ENCODE results near the gene BCR.

BCR gene

GRCh38 chr22:23268139-23268712, 87.9 kb downstream of the BCR start:
- no peak overlapping the region for H3K27ac ChIP-seq (ENCODE audit: low read depth, low read length)
- no peaks in the 10 kb centered on the region for H3K79me2 ChIP-seq (ENCODE audit: control insufficient read depth, insufficient read depth, low read length, unreplicated experiment)
- H2AFZ ChIP-seq (ENCODE audit: low read length, unreplicated experiment), result no peak overlapping the region
- H3K36me3 ChIP-seq (ENCODE audit: insufficient read depth, low read length), result no peaks in the 10 kb centered on the region
- H3K4me3 ChIP-seq (ENCODE audit: low read depth, low read length), result no peak overlapping the region
- no peaks in the 10 kb centered on the region for H3K27me3 ChIP-seq (ENCODE audit: insufficient read depth, low read length)
- no peaks in the 10 kb centered on the region for H3K4me1 ChIP-seq (ENCODE audit: control insufficient read depth, insufficient read depth, low read length, unreplicated experiment)

DNA sequence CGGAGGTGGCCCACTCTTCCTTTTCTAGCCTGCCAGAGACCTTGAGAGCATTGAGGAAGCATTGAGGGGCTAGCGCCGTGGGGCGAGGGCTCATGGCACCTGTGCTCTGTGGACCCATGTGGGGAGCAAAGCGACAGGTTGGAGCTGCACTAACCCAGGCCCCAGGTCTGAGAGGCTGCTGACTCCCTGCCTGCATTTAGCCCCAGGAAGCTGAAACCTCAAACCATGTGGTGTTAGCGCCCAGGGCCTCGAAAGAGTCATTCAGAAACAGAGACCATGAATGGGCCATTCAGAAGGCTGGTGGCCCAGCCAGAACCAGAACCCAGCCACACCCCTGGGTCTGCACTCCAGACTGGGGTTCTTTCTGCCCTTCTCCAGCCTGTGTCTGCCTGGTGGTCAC, 88.6 kb downstream of the BCR start:
- no peak overlapping the region for H3K27ac ChIP-seq (ENCODE audit: low read depth, low read length)
- no peak overlapping the region for H3K4me3 ChIP-seq (ENCODE audit: low read depth, low read length)

GRCh38 chr22:23269441-23270211, 89.3 kb downstream of the BCR start:
- Histone ChIP-seq H3K36me3 (ENCODE audit: insufficient read depth, low read length) (no peaks in the 10 kb centered on the region), H3K27ac (ENCODE audit: low read depth, low read length) (no peak overlapping the region), H3K27me3 (ENCODE audit: insufficient read depth, low read length) (no peaks in the 10 kb centered on the region), H2AFZ (ENCODE audit: low read length, unreplicated experiment) (no peak overlapping the region), H3K4me3 (ENCODE audit: low read depth, low read length) (no peak overlapping the region), H3K79me2 (ENCODE audit: control insufficient read depth, insufficient read depth, low read length, unreplicated experiment) (no peaks in the 10 kb centered on the region), H3K4me1 (ENCODE audit: control insufficient read depth, insufficient read depth, low read length, unreplicated experiment) (no peaks in the 10 kb centered on the region)

More for the DNA sequence above, 88.6 kb downstream of the BCR start:
- H3K36me3 ChIP-seq (ENCODE audit: insufficient read depth, low read length), result no peaks in the 10 kb centered on the region
- H3K27me3 ChIP-seq (ENCODE audit: insufficient read depth, low read length), result no peaks in the 10 kb centered on the region
- no peak overlapping the region for H2AFZ ChIP-seq (ENCODE audit: low read length, unreplicated experiment)
- no peaks in the 10 kb centered on the region for H3K4me1 ChIP-seq (ENCODE audit: control insufficient read depth, insufficient read depth, low read length, unreplicated experiment)
- H3K79me2 ChIP-seq (ENCODE audit: control insufficient read depth, insufficient read depth, low read length, unreplicated experiment), result no peaks in the 10 kb centered on the region

DNA sequence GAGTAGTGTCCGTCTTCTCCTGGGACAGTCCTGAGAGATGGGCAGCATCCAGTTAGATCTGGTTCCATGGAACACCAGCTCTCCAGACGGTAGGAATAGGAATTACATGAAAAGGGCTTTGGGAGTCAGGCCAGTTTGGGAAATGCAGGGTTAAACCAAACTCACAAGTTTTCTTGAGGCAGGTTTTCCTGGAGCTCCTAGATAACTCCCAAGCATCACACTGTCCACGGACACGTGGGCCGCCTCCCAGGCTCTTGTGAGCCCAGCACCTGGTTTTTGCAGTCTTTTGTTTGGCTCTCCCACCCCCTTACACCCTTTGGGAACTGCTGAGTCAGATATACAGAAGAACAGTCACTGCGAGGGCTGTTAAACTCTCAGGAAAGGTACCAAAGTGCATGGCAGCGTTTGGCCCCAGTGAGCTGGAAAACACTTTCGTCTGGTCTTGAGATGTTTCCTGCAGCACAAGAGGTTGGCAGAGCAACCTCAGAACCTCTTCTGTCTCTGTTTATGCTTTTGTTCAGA, 90.0 kb downstream of the BCR start:
- Histone ChIP-seq H3K4me3 (ENCODE audit: low read depth, low read length) (no peak overlapping the region), H3K36me3 (ENCODE audit: insufficient read depth, low read length) (no peaks in the 10 kb centered on the region), H3K27ac (ENCODE audit: low read depth, low read length) (no peak overlapping the region), H2AFZ (ENCODE audit: low read length, unreplicated experiment) (no peak overlapping the region), H3K27me3 (ENCODE audit: insufficient read depth, low read length) (no peaks in the 10 kb centered on the region), H3K4me1 (ENCODE audit: control insufficient read depth, insufficient read depth, low read length, unreplicated experiment) (no peaks in the 10 kb centered on the region), H3K79me2 (ENCODE audit: control insufficient read depth, insufficient read depth, low read length, unreplicated experiment) (no peaks in the 10 kb centered on the region)

GRCh38 chr22:23270798-23271596, 90.7 kb downstream of the BCR start:
- no peak overlapping the region for H3K27ac ChIP-seq (ENCODE audit: low read depth, low read length)
- no peaks in the 10 kb centered on the region for H3K4me1 ChIP-seq (ENCODE audit: control insufficient read depth, insufficient read depth, low read length, unreplicated experiment)
- no peaks in the 10 kb centered on the region for H3K79me2 ChIP-seq (ENCODE audit: control insufficient read depth, insufficient read depth, low read length, unreplicated experiment)
- H3K27me3 ChIP-seq (ENCODE audit: insufficient read depth, low read length), result no peaks in the 10 kb centered on the region
- H3K4me3 ChIP-seq (ENCODE audit: low read depth, low read length), result no peak overlapping the region
- H3K36me3 ChIP-seq (ENCODE audit: insufficient read depth, low read length), result no peaks in the 10 kb centered on the region
- H2AFZ ChIP-seq (ENCODE audit: low read length, unreplicated experiment), result no peak overlapping the region

DNA sequence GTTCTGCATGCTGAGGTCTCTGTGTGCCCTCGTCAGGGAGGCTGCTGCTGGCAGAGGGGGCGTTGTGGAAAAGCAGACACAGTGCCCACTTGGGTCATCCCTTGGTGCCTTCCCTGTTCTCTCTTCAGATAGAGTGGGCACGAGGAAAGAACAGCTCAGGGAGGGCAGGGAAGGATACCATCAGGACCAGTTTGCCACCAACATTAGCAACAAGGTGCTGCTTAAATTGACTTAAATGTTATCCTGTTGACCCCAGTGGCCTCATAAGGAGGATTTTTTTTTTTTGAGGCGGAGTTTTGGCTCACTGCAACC, 91.2 kb downstream of the BCR start:
- no peak overlapping the region for H2AFZ ChIP-seq (ENCODE audit: low read length, unreplicated experiment)
- H3K4me1 ChIP-seq (ENCODE audit: control insufficient read depth, insufficient read depth, low read length, unreplicated experiment), result no peaks in the 10 kb centered on the region
- H3K79me2 ChIP-seq (ENCODE audit: control insufficient read depth, insufficient read depth, low read length, unreplicated experiment), result no peaks in the 10 kb centered on the region
- H3K4me3 ChIP-seq (ENCODE audit: low read depth, low read length), result no peak overlapping the region
- no peaks in the 10 kb centered on the region for H3K27me3 ChIP-seq (ENCODE audit: insufficient read depth, low read length)
- H3K27ac ChIP-seq (ENCODE audit: low read depth, low read length), result no peak overlapping the region
- H3K36me3 ChIP-seq (ENCODE audit: insufficient read depth, low read length), result no peaks in the 10 kb centered on the region

- H3K4me1 ChIP-seq (ENCODE audit: control insufficient read depth, insufficient read depth, low read length, unreplicated experiment), result no peaks in the 10 kb centered on the region
- no peak overlapping the region for H2AFZ ChIP-seq (ENCODE audit: low read length, unreplicated experiment)
- no peaks in the 10 kb centered on the region for H3K79me2 ChIP-seq (ENCODE audit: control insufficient read depth, insufficient read depth, low read length, unreplicated experiment)
- no peaks in the 10 kb centered on the region for H3K27me3 ChIP-seq (ENCODE audit: insufficient read depth, low read length)
- no peak overlapping the region for H3K4me3 ChIP-seq (ENCODE audit: low read depth, low read length)
- H3K27ac ChIP-seq (ENCODE audit: low read depth, low read length), result no peak overlapping the region
- H3K36me3 ChIP-seq (ENCODE audit: insufficient read depth, low read length), result no peaks in the 10 kb centered on the region
Observed at GRCh38 chr22:23272371-23272770, 92.1 kb downstream of the BCR start.

GRCh38 chr22:23272834-23273233, 92.5 kb downstream of the BCR start:
- no peak overlapping the region for H2AFZ ChIP-seq (ENCODE audit: low read length, unreplicated experiment)
- no peaks in the 10 kb centered on the region for H3K4me1 ChIP-seq (ENCODE audit: control insufficient read depth, insufficient read depth, low read length, unreplicated experiment)
- H3K4me3 ChIP-seq (ENCODE audit: low read depth, low read length), result no peak overlapping the region
- H3K27ac ChIP-seq (ENCODE audit: low read depth, low read length), result no peak overlapping the region
- no peaks in the 10 kb centered on the region for H3K79me2 ChIP-seq (ENCODE audit: control insufficient read depth, insufficient read depth, low read length, unreplicated experiment)
- H3K36me3 ChIP-seq (ENCODE audit: insufficient read depth, low read length), result no peaks in the 10 kb centered on the region
- no peaks in the 10 kb centered on the region for H3K27me3 ChIP-seq (ENCODE audit: insufficient read depth, low read length)

- Histone ChIP-seq H3K79me2 (ENCODE audit: control insufficient read depth, insufficient read depth, low read length, unreplicated experiment) (no peaks in the 10 kb centered on the region), H3K36me3 (ENCODE audit: insufficient read depth, low read length) (no peaks in the 10 kb centered on the region), H3K4me3 (ENCODE audit: low read depth, low read length) (no peak overlapping the region), H3K4me1 (ENCODE audit: control insufficient read depth, insufficient read depth, low read length, unreplicated experiment) (no peaks in the 10 kb centered on the region), H2AFZ (ENCODE audit: low read length, unreplicated experiment) (no peak overlapping the region), H3K27ac (ENCODE audit: low read depth, low read length) (no peak overlapping the region), H3K27me3 (ENCODE audit: insufficient read depth, low read length) (no peaks in the 10 kb centered on the region)
Observed at GRCh38 chr22:23273445-23274145, 93.3 kb downstream of the BCR start.

DNA sequence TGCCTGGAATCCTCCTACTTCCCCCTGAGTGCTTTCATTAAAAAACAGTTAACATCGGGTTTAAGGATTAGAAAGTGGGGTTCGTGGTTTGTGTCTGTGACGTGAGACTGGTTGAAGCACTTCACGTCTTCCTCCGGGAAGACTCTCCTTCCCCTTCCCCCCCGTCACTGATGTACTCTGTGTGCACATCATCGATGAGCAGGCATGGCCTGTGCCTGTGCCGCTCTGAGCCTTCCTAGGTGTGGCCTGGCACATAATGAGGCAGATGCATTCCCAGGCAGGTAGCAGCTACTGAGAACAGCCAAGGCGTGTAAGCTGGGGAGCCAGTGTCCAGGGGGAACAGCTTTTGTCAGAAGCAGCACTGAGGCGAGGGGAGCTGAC, 93.8 kb downstream of the BCR start:
- H3K27me3 ChIP-seq (ENCODE audit: insufficient read depth, low read length), result no peaks in the 10 kb centered on the region
- H3K79me2 ChIP-seq (ENCODE audit: control insufficient read depth, insufficient read depth, low read length, unreplicated experiment), result no peaks in the 10 kb centered on the region
- H2AFZ ChIP-seq (ENCODE audit: low read length, unreplicated experiment), result no peak overlapping the region
- H3K4me3 ChIP-seq (ENCODE audit: low read depth, low read length), result no peak overlapping the region
- H3K36me3 ChIP-seq (ENCODE audit: insufficient read depth, low read length), result no peaks in the 10 kb centered on the region
- H3K4me1 ChIP-seq (ENCODE audit: control insufficient read depth, insufficient read depth, low read length, unreplicated experiment), result no peaks in the 10 kb centered on the region
- no peak overlapping the region for H3K27ac ChIP-seq (ENCODE audit: low read depth, low read length)
